PC-9 (cell line): ENCODE measurements around the gene P3H3. TPM values are rescaled to one million over a fixed set of nuclear protein-coding genes. Genes with fewer than 3 reads are reported as not detected.

Source experiments
- BruUV-seq: library from RNA; stranded (reverse); fragments of 400-500 nt; replicated peaks from 2 replicates; lab custom pipeline; 2021; lab: Mats Ljungman, UMichigan
- CTCF ChIA-PET: fragments of 300-600 bp; sonication (Branson Sonifier 250); formaldehyde crosslinking; loops from one replicate; lab custom pipeline; 2022; ENCODE audit warnings: antibody characterized with exemption; lab: Charles Lee
- POLR2A ChIA-PET: fragments of 300-600 bp; sonication (Branson Sonifier 250); formaldehyde crosslinking; loops from one replicate; lab custom pipeline; 2022; ENCODE audit warnings: antibody characterized with exemption; ENCODE audit not compliant: unreplicated experiment; lab: Charles Lee
- DNase-seq, 2 experiments: peaks; one replicate each; pipeline versions ENCODE4 v3.0.0 to v3.0.0-alpha.2; 2015 to 2022; ENCODE audit warnings: mixed read lengths in 1 of 2
- H2AFZ ChIP-seq: fragments of 200-600 bp; sonication (generic); 2 replicates; pipeline ENCODE4 v1.8.1; 2017; ENCODE audit warnings: antibody characterized with exemption
- H3F3A ChIP-seq: fragments of 200-600 bp; sonication (generic); 2 replicates; pipeline ENCODE4 v1.8.1; 2017; ENCODE audit warnings: antibody characterized with exemption, mild to moderate bottlenecking, low read depth; ENCODE audit not compliant: insufficient read depth
- H3K27ac ChIP-seq: fragments of 200-600 bp; sonication (generic); 2 replicates; pipeline ENCODE4 v1.6.1; 2016; ENCODE audit warnings: mixed run types
- H3K27me3 ChIP-seq: fragments of 200-600 bp; sonication (generic); 2 replicates; pipeline ENCODE4 v1.6.1; 2016; ENCODE audit warnings: low read depth, mixed run types; ENCODE audit not compliant: insufficient read depth
- H3K36me3 ChIP-seq: fragments of 200-600 bp; sonication (generic); 2 replicates; pipeline ENCODE4 v1.6.1; 2016; ENCODE audit warnings: low read depth, mixed run types
- H3K4me1 ChIP-seq: fragments of 200-600 bp; sonication (generic); replicated peaks from 2 replicates; pipeline ENCODE4 v1.6.1; 2016; ENCODE audit warnings: mixed run types; ENCODE audit not compliant: insufficient read depth
- H3K4me2 ChIP-seq: fragments of 200-600 bp; sonication (generic); 2 replicates; pipeline ENCODE4 v1.6.1; 2017; ENCODE audit warnings: mixed run types
- H3K4me3 ChIP-seq: fragments of 200-600 bp; sonication (generic); 2 replicates; pipeline ENCODE4 v1.6.1; 2016; ENCODE audit warnings: mixed run types
- H3K79me2 ChIP-seq: fragments of 200-600 bp; sonication (generic); 2 replicates; pipeline ENCODE4 v1.6.1; 2017; ENCODE audit warnings: low read depth, mixed run types
- H3K9me2 ChIP-seq: fragments of 200-600 bp; sonication (generic); 2 replicates; pipeline ENCODE4 v1.8.1; 2017; ENCODE audit warnings: mild to moderate bottlenecking; ENCODE audit not compliant: insufficient read depth
- H3K9me3 ChIP-seq: fragments of 200-600 bp; sonication (generic); 2 replicates; pipeline ENCODE4 v1.8.1; 2016; ENCODE audit warnings: low read depth; ENCODE audit not compliant: insufficient read depth
- H4K20me1 ChIP-seq: fragments of 200-600 bp; sonication (generic); 2 replicates; pipeline ENCODE4 v1.8.1; 2017; ENCODE audit not compliant: insufficient read depth
- EZH2 ChIP-seq: fragments of 200-600 bp; sonication (generic); IDR thresholded peaks from 2 replicates; pipeline ENCODE4 v1.8.0; 2017; ENCODE audit warnings: antibody characterized with exemption, low read depth
- intact Hi-C: fragments of 100-400 bp; cut with micrococcal nuclease; formaldehyde crosslinking; loops from one replicate; pipeline ENCODE4 v1.10.0; 2022; ENCODE audit not compliant: unreplicated experiment
- total RNA-seq: library from RNA; stranded (reverse); gene quantifications from 2 replicates; pipeline ENCODE4 v1.2.3, GENCODE V29; 2021
- TF ChIP-seq, protein P1 (sequence below): fragments of 200-600 bp; sonication (generic); conservative IDR thresholded peaks from 2 replicates; pipeline ENCODE4 v1.6.1; 2017; ENCODE audit warnings: mixed run types, antibody characterized with exemption, mild to moderate bottlenecking, moderate library complexity

The P3H3 gene
- total RNA-seq, 1 experiment from 2014 or later: 0.52 TPM

DNA sequence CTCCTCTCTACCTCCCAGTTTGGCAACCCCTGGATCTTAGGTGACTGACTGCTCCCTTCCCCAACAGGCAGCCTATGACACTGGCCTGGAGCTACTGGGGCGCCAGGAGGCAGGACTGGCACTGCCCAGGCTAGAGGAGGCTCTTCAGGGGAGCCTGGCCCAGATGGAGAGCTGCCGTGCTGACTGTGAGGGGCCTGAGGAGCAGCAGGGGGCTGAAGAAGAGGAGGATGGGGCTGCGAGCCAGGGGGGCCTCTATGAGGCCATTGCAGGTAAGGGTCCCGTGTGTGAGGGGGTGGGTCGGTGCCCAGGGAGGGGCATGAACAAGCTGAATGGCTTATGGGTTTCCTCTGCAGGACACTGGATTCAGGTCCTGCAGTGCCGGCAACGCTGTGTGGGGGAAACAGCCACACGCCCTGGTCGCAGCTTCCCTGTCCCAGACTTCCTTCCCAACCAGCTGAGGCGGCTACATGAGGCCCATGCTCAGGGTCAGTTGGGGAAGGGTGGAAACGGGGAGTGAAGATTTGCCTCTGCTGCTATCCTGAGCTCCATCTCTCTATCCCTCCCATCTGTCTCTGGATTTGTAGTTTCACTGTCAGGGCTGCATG, 2.2 kb downstream of the P3H3 start:
- peaks cover 73% of the 10 kb centered on the region for H3K27me3 ChIP-seq
- no peak overlapping the region for H3K27ac ChIP-seq
- intact Hi-C loops: no loop called here
- no peaks in the 10 kb centered on the region for H4K20me1 ChIP-seq
- H3K9me3 ChIP-seq: no peaks in the 10 kb centered on the region
- H3K4me3 ChIP-seq: no peak overlapping the region
- H3K4me1 ChIP-seq: no peaks in the 10 kb centered on the region
- no peak overlapping the region for H3K4me2 ChIP-seq
- no peak for DNase-seq
- ChIA-PET POLR2A (interaction anchor here (0.6 kb wide), 1 partner anchor 21 kb away, joined by 4 read pairs; the partner anchor contains the start of gene CDCA3), CTCF (interaction anchor here (0.6 kb wide), 1 partner anchor 63 kb away, joined by 3 read pairs; no protein-coding TSS in a partner anchor)
- H3K79me2 ChIP-seq: no peaks in the 10 kb centered on the region
- H2AFZ ChIP-seq: no peak overlapping the region
- H3F3A ChIP-seq: no peaks in the 10 kb centered on the region
- TF ChIP-seq EZH2: no peak
- TF ChIP-seq, protein P1, sequence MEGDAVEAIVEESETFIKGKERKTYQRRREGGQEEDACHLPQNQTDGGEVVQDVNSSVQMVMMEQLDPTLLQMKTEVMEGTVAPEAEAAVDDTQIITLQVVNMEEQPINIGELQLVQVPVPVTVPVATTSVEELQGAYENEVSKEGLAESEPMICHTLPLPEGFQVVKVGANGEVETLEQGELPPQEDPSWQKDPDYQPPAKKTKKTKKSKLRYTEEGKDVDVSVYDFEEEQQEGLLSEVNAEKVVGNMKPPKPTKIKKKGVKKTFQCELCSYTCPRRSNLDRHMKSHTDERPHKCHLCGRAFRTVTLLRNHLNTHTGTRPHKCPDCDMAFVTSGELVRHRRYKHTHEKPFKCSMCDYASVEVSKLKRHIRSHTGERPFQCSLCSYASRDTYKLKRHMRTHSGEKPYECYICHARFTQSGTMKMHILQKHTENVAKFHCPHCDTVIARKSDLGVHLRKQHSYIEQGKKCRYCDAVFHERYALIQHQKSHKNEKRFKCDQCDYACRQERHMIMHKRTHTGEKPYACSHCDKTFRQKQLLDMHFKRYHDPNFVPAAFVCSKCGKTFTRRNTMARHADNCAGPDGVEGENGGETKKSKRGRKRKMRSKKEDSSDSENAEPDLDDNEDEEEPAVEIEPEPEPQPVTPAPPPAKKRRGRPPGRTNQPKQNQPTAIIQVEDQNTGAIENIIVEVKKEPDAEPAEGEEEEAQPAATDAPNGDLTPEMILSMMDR: no peak
- H3K36me3 ChIP-seq: no peaks in the 10 kb centered on the region
- H3K9me2 ChIP-seq: no peaks in the 10 kb centered on the region
- no TSS peak for BruUV-seq

DNA sequence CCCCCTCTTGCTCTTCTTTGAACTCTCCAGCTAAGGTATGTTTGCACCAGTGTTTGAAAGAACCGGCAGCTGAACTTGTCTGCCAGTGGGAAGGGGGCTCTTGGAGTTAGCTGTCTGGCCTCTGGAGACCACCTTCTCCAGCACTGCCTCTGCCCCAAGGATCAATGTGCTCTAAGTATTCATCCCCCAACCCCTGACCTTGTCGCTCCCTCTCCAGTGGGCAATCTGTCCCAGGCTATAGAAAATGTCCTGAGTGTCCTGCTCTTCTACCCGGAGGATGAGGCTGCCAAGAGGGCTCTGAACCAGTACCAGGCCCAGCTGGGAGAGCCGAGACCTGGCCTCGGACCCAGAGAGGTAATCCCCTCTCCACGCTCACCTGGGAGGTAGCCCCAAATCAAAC, 2.8 kb downstream of the P3H3 start:
- no peaks in the 10 kb centered on the region for H3K9me3 ChIP-seq
- no peak overlapping the region for H3K4me2 ChIP-seq
- no peaks in the 10 kb centered on the region for H4K20me1 ChIP-seq
- H2AFZ ChIP-seq: no peak overlapping the region
- CTCF ChIA-PET: interaction anchor here (0.6 to 0.7 kb wide), 2 partner anchors 64 to 299 kb away, joined by 3 to 7 read pairs; no protein-coding TSS in a partner anchor
- no peak for DNase-seq
- no peaks in the 10 kb centered on the region for H3K36me3 ChIP-seq
- intact Hi-C loops: no loop called here
- H3K79me2 ChIP-seq: no peaks in the 10 kb centered on the region
- POLR2A ChIA-PET: interaction anchor here (0.6 kb wide), 1 partner anchor 20 kb away, joined by 4 read pairs; the partner anchor contains the start of gene CDCA3
- no peaks in the 10 kb centered on the region for H3F3A ChIP-seq
- no peak overlapping the region for H3K27ac ChIP-seq
- H3K4me3 ChIP-seq: no peak overlapping the region
- BruUV-seq: no TSS peak
- no peaks in the 10 kb centered on the region for H3K9me2 ChIP-seq
- no peak for TF ChIP-seq EZH2
- TF ChIP-seq, protein P1: no peak
- no peaks in the 10 kb centered on the region for H3K4me1 ChIP-seq
- peaks cover 69% of the 10 kb centered on the region for H3K27me3 ChIP-seq

DNA sequence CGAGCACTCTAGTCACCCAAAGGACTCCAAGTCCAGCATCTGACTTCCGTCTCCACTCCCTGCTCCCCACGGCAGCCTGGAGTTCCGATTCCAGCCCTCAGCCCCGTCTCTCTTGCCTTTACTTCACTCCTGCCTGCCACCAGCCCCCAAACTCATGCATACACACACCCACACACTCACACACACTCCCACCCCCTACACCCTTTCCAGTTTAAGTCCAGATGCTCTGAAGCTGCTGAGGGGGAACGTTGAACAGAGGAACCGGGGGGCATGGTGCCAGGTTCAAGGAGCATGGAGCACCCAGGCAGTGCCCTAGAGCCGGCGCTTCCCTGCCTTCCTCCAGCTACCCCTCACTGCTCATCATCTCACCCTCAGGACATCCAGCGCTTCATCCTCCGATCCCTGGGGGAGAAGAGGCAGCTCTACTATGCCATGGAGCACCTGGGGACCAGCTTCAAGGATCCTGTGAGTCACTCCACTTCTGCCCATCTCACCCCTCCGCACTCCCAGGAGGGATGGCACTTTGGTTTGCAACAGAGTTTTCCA, 3.3 kb downstream of the P3H3 start:
- TF ChIP-seq, protein P1: no peak
- TF ChIP-seq EZH2: no peak
- Histone ChIP-seq H3K4me2 (no peak overlapping the region), H3F3A (no peaks in the 10 kb centered on the region), H2AFZ (no peak overlapping the region), H3K79me2 (no peaks in the 10 kb centered on the region), H3K36me3 (no peaks in the 10 kb centered on the region), H3K9me2 (no peaks in the 10 kb centered on the region), H4K20me1 (no peaks in the 10 kb centered on the region), H3K9me3 (no peaks in the 10 kb centered on the region), H3K27me3 (peaks cover 63% of the 10 kb centered on the region), H3K4me3 (no peak overlapping the region), H3K27ac (no peak overlapping the region), H3K4me1 (no peaks in the 10 kb centered on the region)
- ChIA-PET CTCF (interaction anchor here (0.6 to 0.7 kb wide), 2 partner anchors 140 to 299 kb away, joined by 6 to 7 read pairs; no protein-coding TSS in a partner anchor), POLR2A (interaction anchor here (0.5 kb wide), 1 partner anchor 23 kb away, joined by 3 read pairs; no protein-coding TSS in a partner anchor)
- no peak for DNase-seq
- no TSS peak for BruUV-seq
- intact Hi-C loops: no loop called here
